Kidney (tissue), 14 donors: ENCODE measurements around the gene DDX4. TPM values are rescaled to one million over a fixed set of nuclear protein-coding genes. Genes with fewer than 3 reads are reported as not detected.

Experiments used
- DNase-seq, 5 donors: peaks; one replicate each; pipeline ENCODE4 v3.0.0-alpha.2; 2013 to 2020
- FAIRE-seq: peaks from 2 replicates; lab custom pipeline; 2012; peaks lifted over from hg19 to GRCh38; lab: Jason Lieb, UNC
- H3K27ac ChIP-seq, 2 donors: one replicate each; pipeline ENCODE4 v1.7.0; 2013; ENCODE audit warnings: low read depth in 2 of 2, low read length in 2 of 2, inconsistent platforms in 1 of 2
- H3K27me3 ChIP-seq: one replicate; pipeline ENCODE4 v1.7.1; 2013; ENCODE audit warnings: low read length, inconsistent platforms; ENCODE audit not compliant: control insufficient read depth, insufficient read depth
- H3K36me3 ChIP-seq, 3 donors: one replicate each; pipeline versions ENCODE4 v1.7.0 to v1.7.1; 2013; ENCODE audit warnings: low read length in 3 of 3, control low read depth in 1 of 3, inconsistent platforms in 1 of 3; ENCODE audit not compliant: insufficient read depth in 3 of 3, control insufficient read depth in 2 of 3
- H3K4me1 ChIP-seq, 3 donors: one replicate each; pipeline versions ENCODE4 v1.7.0 to v1.7.1; 2013; ENCODE audit warnings: low read length in 3 of 3, inconsistent platforms in 1 of 3, low read depth in 1 of 3; ENCODE audit not compliant: control insufficient read depth in 2 of 3, insufficient read depth in 2 of 3
- H3K4me3 ChIP-seq, 3 donors: one replicate each; pipeline versions ENCODE4 v1.7.0 to v1.8.1; 2013; ENCODE audit warnings: low read length in 3 of 3, control low read depth in 1 of 3, inconsistent platforms in 1 of 3
- H3K9ac ChIP-seq, 3 donors: one replicate each; pipeline versions ENCODE4 v1.7.0 to v1.7.1; 2013; ENCODE audit warnings: low read length in 3 of 3, control low read depth in 1 of 3, inconsistent platforms in 1 of 3
- H3K9me3 ChIP-seq, 3 donors: one replicate each; pipeline versions ENCODE4 v1.7.0 to v1.7.1; 2013; ENCODE audit warnings: low read length in 3 of 3, control low read depth in 1 of 3, inconsistent platforms in 1 of 3; ENCODE audit not compliant: control insufficient read depth in 2 of 3, insufficient read depth in 1 of 3
- intact Hi-C: fragments of 100-400 bp; cut with DNase I; formaldehyde crosslinking; loops from one replicate; pipeline ENCODE4 v1.11.1; 2022
- polyA plus RNA-seq: library from polyadenylated mRNA; stranded (reverse); fragments of 350-450 nt; fragmentation: Illumina TruSeq; extraction: RNeasy Lipid Tissue Mini Kit (QIAGEN cat#74804); gene quantifications from one replicate; pipeline ENCODE4 v1.2.3, GENCODE V29; 2014; ENCODE audit warnings: low read depth, low replicate concordance; ENCODE audit not compliant: insufficient read depth
- total RNA-seq: library from RNA; stranded (reverse); fragmentation: NEBNext Ultra II Directional; extraction: Animal tissue kit (Norgen Biotek cat#: 25700); gene quantifications from one replicate; pipeline ENCODE4 v1.2.1, GENCODE V29; 2021
- TF ChIP-seq, protein P1 (sequence below): IDR thresholded peaks from 3 replicates; pipeline ENCODE4 v1.5.1; 2012; ENCODE audit warnings: mild to moderate bottlenecking, moderate library complexity, borderline replicate concordance; ENCODE audit not compliant: insufficient read depth; ENCODE audit errors: extremely low read depth
- donor health status: control.
- donor health status: control.
- donor health status: control.
- donor health status: control.
- donor health status: control.
- donor health status: DM: yes; HTN: yes; CAD: no.
- donor health status: Normal renal cell carcinoma (clear cell type).

Gene DDX4
- total and polyA plus RNA-seq, 2 donors from 2014 or later = not detected

DNA sequence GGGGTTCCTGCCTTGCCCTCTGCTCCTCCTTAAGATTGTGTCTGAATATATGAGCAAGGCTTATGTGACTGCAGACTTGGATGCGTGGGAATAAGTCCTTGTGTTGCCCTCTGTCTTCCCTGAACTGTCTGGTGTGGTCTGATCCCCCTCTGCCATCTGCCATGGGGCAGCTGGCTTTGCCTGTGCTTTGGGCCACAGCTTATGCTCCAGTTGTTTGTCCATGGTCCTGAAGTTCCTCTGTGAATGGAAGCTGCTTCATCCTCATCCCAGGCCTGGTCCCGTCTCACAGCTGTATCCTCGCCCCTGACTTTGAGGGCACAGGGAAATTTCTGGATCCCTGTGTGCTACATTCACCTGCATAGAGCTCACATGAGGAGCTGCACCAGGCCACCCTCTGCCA is 128.0 kb downstream of the DDX4 start:
- FAIRE-seq (no peak), DNase-seq (peak in 2 of 5 donors; percentile 9 to 29)
- Histone ChIP-seq H3K27me3 (no peaks in the 10 kb centered on the region), H3K4me3 (no peak overlapping the region), H3K9ac (no peak overlapping the region), H3K9me3 (no peaks in the 10 kb centered on the region), H3K27ac (no peak overlapping the region), H3K4me1 (peaks cover 0 to 2% (median 0%) of the 10 kb centered on the region in 3 donors), H3K36me3 (no peaks in the 10 kb centered on the region)
- intact Hi-C loops = no loop called here
- TF ChIP-seq, protein P1, sequence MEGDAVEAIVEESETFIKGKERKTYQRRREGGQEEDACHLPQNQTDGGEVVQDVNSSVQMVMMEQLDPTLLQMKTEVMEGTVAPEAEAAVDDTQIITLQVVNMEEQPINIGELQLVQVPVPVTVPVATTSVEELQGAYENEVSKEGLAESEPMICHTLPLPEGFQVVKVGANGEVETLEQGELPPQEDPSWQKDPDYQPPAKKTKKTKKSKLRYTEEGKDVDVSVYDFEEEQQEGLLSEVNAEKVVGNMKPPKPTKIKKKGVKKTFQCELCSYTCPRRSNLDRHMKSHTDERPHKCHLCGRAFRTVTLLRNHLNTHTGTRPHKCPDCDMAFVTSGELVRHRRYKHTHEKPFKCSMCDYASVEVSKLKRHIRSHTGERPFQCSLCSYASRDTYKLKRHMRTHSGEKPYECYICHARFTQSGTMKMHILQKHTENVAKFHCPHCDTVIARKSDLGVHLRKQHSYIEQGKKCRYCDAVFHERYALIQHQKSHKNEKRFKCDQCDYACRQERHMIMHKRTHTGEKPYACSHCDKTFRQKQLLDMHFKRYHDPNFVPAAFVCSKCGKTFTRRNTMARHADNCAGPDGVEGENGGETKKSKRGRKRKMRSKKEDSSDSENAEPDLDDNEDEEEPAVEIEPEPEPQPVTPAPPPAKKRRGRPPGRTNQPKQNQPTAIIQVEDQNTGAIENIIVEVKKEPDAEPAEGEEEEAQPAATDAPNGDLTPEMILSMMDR = no peak

DNA sequence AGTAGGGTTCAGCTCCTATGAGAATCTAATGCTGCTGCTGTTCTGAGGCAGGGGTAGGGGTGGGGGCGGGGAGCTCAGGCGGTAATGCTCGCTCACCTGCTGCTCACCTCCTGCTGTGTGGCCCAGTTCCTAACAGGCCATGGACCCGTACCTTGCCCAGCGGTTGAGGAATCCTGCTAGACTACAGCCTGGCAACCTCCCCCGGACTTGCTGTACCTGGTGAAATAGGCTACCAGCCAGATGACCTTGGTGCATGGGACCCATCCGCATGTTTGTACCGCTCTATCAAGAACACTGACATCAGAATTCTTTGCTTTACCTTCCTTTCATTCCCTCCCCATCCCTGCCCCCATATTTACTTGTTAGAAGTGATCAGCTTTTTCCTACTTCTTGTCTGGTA is 128.6 kb downstream of the DDX4 start:
- H3K27me3 ChIP-seq = no peaks in the 10 kb centered on the region
- TF ChIP-seq, protein P1 = no peak
- H3K4me3 ChIP-seq = no peak overlapping the region
- FAIRE-seq (no peak), DNase-seq (no peak)
- H3K9me3 ChIP-seq = no peaks in the 10 kb centered on the region
- H3K27ac ChIP-seq = no peak overlapping the region
- H3K4me1 ChIP-seq = peaks cover 0 to 2% (median 0%) of the 10 kb centered on the region in 3 donors
- H3K36me3 ChIP-seq = no peaks in the 10 kb centered on the region
- intact Hi-C loops = no loop called here
- no peak overlapping the region for H3K9ac ChIP-seq

Other genes starting within 250 kb of the DDX4 start
- gene PLPP1, start 203.1 kb upstream of the DDX4 start, total RNA-seq = 144 TPM
- 166 TPM for gene PLPP1, start 203.1 kb upstream of the DDX4 start, polyA plus RNA-seq
- 24.8 TPM for gene SLC38A9, start 25.7 kb upstream of the DDX4 start, total RNA-seq
- gene SLC38A9, start 25.7 kb upstream of the DDX4 start, polyA plus RNA-seq = 5.8 TPM
- 0.44 TPM for gene IL31RA, start 113.3 kb downstream of the DDX4 start, total RNA-seq
- not detected for gene IL31RA, start 113.3 kb downstream of the DDX4 start, polyA plus RNA-seq